OCI-LY3 (cell line): Measurements from ENCODE around the gene CYP39A1.

Experiments
- H2AFZ ChIP-seq: fragments of 200-600, 300-600 bp; shearing (Covaris generic); 2 replicates; pipeline ENCODE4 v1.6.0; 2014; ENCODE audit warnings: antibody characterized with exemption, low read depth, low read length
- H3K27ac ChIP-seq: fragments of 200-600, 300-600 bp; sonication (generic); 2 replicates; pipeline ENCODE4 v1.5.1; 2014; ENCODE audit warnings: mild to moderate bottlenecking, low read length, moderate library complexity, mixed read lengths
- H3K27me3 ChIP-seq: fragments of 200-600, 300-600 bp; sonication (generic); 2 replicates; pipeline ENCODE4 v1.6.1; 2014; ENCODE audit warnings: low read depth, low read length, mixed read lengths
- H3K36me3 ChIP-seq: fragments of 200-600, 300-600 bp; sonication (generic); replicated peaks from 2 replicates; pipeline ENCODE3; 2014; ENCODE audit warnings: low read depth, low read length, mixed read lengths
- H3K4me1 ChIP-seq: fragments of 300-600, 200-600 bp; sonication (generic); 2 replicates; pipeline ENCODE4 v1.6.1; 2014; ENCODE audit warnings: low read length, mixed read lengths
- H3K4me2 ChIP-seq: fragments of 200-600, 300-600 bp; sonication (generic); 2 replicates; pipeline ENCODE4 v1.6.1; 2014; ENCODE audit warnings: low read length, mixed read lengths
- H3K4me3 ChIP-seq: fragments of 300-600, 200-600 bp; sonication (generic); 2 replicates; pipeline ENCODE4 v1.5.1; 2014; ENCODE audit warnings: antibody characterized with exemption, mild to moderate bottlenecking, low read length, moderate library complexity
- H3K79me2 ChIP-seq: fragments of 300-600, 200-600 bp; shearing (Covaris generic); 2 replicates; pipeline ENCODE4 v1.6.1; 2014; ENCODE audit warnings: mild to moderate bottlenecking, low read length, mixed read lengths
- H3K9ac ChIP-seq: fragments of 300-600, 200-600 bp; shearing (Covaris generic); 2 replicates; pipeline ENCODE4 v1.6.0; 2014; ENCODE audit warnings: mild to moderate bottlenecking, low read length, moderate library complexity
- H3K9me3 ChIP-seq: fragments of 200-600, 300-600 bp; shearing (Covaris generic); 2 replicates; pipeline ENCODE4 v1.6.1; 2014; ENCODE audit warnings: low read length, mixed read lengths; ENCODE audit not compliant: insufficient read depth
- H4K20me1 ChIP-seq: fragments of 200-600, 300-600 bp; sonication (generic); 2 replicates; pipeline ENCODE4 v1.6.1; 2016; ENCODE audit warnings: low read length, mixed read lengths; ENCODE audit not compliant: insufficient read depth
- EZH2phosphoT487 ChIP-seq: fragments of 200-600 bp; shearing (Covaris generic); IDR thresholded peaks from 2 replicates; pipeline ENCODE4 v1.6.1; 2018; ENCODE audit warnings: antibody characterized with exemption, mixed run types, low read depth
- TF ChIP-seq, protein P1 (sequence below): fragments of 200-600, 300-600 bp; sonication (generic); IDR thresholded peaks from 2 replicates; pipeline ENCODE4 v1.5.1; 2014; ENCODE audit warnings: antibody characterized with exemption, low read length, low read depth

The CYP39A1 gene

DNA sequence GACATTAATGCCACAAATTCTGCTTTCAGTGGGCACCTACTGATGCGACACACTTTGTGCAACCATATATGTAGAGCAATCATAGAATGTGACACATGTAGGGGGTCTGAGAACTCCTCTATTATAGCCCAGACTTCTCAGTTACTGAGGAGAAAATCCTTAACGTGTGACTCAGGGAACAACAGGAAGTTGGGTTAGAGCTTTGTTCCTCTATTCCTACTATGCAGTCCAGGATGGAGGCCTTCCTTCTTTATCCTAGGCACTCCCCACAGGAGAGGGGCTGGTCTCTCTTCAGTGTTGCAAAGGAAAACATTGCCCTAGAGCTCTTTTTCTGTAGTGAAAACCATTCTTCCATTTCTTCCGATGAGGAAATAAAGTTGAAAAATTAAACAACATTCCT, 121.7 kb downstream of the CYP39A1 start:
- no peak overlapping the region for H3K9ac ChIP-seq
- H2AFZ ChIP-seq: no peak overlapping the region
- H3K4me2 ChIP-seq: no peak overlapping the region
- no peak overlapping the region for H3K27ac ChIP-seq
- H3K36me3 ChIP-seq: no peaks in the 10 kb centered on the region
- H4K20me1 ChIP-seq: no peaks in the 10 kb centered on the region
- no peaks in the 10 kb centered on the region for H3K79me2 ChIP-seq
- no peak for TF ChIP-seq EZH2phosphoT487
- TF ChIP-seq, protein P1, sequence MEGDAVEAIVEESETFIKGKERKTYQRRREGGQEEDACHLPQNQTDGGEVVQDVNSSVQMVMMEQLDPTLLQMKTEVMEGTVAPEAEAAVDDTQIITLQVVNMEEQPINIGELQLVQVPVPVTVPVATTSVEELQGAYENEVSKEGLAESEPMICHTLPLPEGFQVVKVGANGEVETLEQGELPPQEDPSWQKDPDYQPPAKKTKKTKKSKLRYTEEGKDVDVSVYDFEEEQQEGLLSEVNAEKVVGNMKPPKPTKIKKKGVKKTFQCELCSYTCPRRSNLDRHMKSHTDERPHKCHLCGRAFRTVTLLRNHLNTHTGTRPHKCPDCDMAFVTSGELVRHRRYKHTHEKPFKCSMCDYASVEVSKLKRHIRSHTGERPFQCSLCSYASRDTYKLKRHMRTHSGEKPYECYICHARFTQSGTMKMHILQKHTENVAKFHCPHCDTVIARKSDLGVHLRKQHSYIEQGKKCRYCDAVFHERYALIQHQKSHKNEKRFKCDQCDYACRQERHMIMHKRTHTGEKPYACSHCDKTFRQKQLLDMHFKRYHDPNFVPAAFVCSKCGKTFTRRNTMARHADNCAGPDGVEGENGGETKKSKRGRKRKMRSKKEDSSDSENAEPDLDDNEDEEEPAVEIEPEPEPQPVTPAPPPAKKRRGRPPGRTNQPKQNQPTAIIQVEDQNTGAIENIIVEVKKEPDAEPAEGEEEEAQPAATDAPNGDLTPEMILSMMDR: no peak
- H3K27me3 ChIP-seq: peaks cover 10% of the 10 kb centered on the region; the same call in 1 of the 2 replicates
- no peaks in the 10 kb centered on the region for H3K9me3 ChIP-seq
- H3K4me3 ChIP-seq: no peak overlapping the region
- H3K4me1 ChIP-seq: no peaks in the 10 kb centered on the region

DNA sequence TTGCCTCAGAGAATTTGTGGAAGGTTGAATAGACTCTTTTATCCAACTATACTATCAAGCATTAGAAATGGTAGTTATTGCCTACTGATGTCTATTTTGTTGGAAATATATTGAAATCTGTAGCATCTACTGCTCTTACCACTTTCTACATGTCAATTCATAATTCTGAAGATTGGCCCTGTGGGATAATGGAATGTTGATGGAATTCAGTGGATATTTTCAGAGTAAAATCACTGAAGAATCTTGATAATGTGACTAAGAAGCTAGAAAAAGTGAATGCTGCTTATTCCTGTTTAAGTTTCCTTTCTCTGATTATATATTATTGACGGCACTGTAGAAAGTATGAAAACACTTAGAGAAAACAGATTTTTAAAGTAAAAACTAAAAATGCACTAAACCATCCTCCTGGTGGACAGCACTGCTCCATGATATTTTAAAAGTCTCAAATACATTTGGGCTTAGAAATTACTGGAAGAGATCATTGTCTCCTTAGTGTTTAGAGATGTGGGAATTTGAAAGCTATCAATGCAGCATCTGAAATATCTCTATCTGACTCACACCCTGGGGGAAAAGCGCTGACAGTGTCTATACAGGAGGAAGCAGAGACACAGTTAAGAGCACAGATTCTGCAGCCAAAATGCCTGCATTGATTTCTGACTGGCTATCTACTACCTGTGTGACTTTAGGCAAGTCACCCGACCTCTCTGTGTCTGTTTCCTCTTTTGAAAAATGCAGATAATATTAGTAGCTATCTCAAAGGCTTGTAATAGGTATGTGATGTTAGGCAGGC, 123.5 kb downstream of the CYP39A1 start:
- no peaks in the 10 kb centered on the region for H3K36me3 ChIP-seq
- H3K27me3 ChIP-seq: peaks cover 13% of the 10 kb centered on the region; the same call in 1 of the 2 replicates
- H3K27ac ChIP-seq: no peak overlapping the region
- H4K20me1 ChIP-seq: no peaks in the 10 kb centered on the region
- H3K4me1 ChIP-seq: no peaks in the 10 kb centered on the region
- H2AFZ ChIP-seq: no peak overlapping the region
- no peaks in the 10 kb centered on the region for H3K9me3 ChIP-seq
- H3K4me3 ChIP-seq: no peak overlapping the region
- H3K79me2 ChIP-seq: no peaks in the 10 kb centered on the region
- H3K9ac ChIP-seq: no peak overlapping the region
- TF ChIP-seq, protein P1: no peak
- TF ChIP-seq EZH2phosphoT487: no peak
- H3K4me2 ChIP-seq: no peak overlapping the region

DNA sequence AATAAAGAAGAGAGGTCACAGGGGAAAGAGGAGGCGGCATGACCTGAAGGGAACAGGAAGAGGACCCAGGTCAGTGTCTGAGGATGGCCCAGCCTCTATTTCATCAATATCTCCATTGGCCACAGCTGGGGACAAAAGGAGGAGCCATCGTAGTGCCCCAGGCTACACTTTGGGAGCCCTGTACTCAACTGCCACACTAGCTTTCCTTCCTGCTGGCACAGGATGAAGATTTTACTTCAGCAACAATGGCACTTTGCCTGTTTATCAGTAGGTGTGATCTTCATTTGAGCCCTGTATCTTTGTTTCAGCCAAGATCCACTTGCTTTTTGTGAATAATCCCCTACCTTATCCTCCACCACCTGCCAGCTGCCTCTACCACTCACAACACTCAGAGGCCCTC, 126.0 kb downstream of the CYP39A1 start:
- Histone ChIP-seq H2AFZ (no peak overlapping the region), H3K9ac (no peak overlapping the region), H3K4me3 (no peak overlapping the region), H3K27me3 (peaks cover 13% of the 10 kb centered on the region; the same call in 1 of the 2 replicates), H3K9me3 (no peaks in the 10 kb centered on the region), H3K36me3 (no peaks in the 10 kb centered on the region), H3K27ac (no peak overlapping the region), H3K79me2 (no peaks in the 10 kb centered on the region), H4K20me1 (no peaks in the 10 kb centered on the region), H3K4me2 (no peak overlapping the region), H3K4me1 (no peaks in the 10 kb centered on the region)
- no peak for TF ChIP-seq EZH2phosphoT487
- TF ChIP-seq, protein P1: no peak

DNA sequence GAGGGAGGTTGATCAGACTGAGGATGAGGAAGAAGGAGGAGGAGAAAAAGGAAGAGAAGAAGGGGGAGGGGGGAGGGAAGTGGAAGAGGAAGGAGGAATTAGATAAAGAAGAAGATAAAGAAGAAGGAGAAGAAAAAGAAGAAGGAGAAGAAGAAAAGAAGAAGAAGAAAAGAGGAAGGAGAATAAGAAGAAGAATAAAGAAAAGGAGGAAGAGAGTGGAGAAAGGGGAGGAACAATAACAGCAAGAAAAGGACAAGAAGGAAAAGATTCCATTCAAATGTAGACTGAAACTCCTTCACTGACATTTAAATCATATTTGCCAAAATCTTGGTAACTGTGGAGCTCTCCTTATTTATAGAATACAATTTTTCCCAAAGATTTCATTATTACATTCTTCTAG, 127.0 kb downstream of the CYP39A1 start:
- Histone ChIP-seq H3K9ac (no peak overlapping the region), H3K4me2 (no peak overlapping the region), H3K27me3 (peaks cover 13% of the 10 kb centered on the region; the same call in 1 of the 2 replicates), H3K36me3 (no peaks in the 10 kb centered on the region), H3K4me3 (no peak overlapping the region), H2AFZ (no peak overlapping the region), H3K79me2 (no peaks in the 10 kb centered on the region), H3K4me1 (no peaks in the 10 kb centered on the region), H3K27ac (no peak overlapping the region), H3K9me3 (no peaks in the 10 kb centered on the region), H4K20me1 (no peaks in the 10 kb centered on the region)
- TF ChIP-seq, protein P1: no peak
- TF ChIP-seq EZH2phosphoT487: no peak
